ENCODE data around the gene OTOS. TPM values are rescaled to one million over a fixed set of nuclear protein-coding genes. Genes with fewer than 3 reads are reported as not detected.
A peak's percentile ranks its signal among the peaks of the same experiment; 100 is the strongest.

The OTOS gene
- total RNA-seq, 1 experiment from 2014 or later: not detected

DNA sequence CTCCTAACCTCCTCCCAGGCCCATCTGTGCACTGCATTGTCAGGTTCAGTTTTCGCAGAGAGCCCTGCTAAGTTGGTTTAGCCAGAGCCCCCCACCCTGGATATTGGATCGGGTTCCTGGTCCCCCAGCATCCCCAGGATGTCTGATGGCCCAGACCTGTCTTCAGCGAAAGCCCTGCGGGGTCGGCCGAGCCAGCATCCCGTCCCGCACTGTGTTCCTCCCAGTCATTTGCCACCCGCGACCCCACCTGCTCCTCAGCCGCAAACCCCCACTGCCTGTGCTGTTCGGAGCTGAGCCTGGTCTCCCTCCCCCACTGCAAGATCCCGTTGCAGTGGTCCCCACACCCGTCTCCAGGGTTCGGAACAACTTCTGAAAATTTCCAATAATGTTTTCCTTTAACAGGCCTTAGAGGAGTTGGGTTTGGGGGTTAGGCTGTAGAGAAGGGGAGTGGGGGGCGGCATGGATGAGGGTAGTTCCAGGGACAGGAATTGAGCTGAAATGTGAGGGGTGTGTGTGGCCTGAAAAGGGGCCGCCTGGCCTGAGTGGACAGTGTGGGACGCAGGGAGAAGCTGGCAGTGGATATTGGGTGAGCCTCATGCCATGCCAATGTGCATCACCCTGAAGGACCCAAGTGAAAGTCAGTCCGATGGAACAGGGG lies 2.7 kb downstream of the OTOS start:
- H3K9me3 ChIP-seq (ENCODE audit: control insufficient read depth, insufficient read depth, low read depth, low read length): no peaks in the 10 kb centered on the region
- ChIA-PET CTCF (no interaction called here), POLR2A (interaction anchor here (0.5 kb wide), 1 partner anchor 104 kb away, joined by 9 read pairs; no protein-coding TSS in a partner anchor)
- no peaks in the 10 kb centered on the region for H3K27me3 ChIP-seq (ENCODE audit: control insufficient read depth, insufficient read depth, low read length)
- no peak overlapping the region for H3K4me3 ChIP-seq (ENCODE audit: low read depth in 2 of 2, low read length in 2 of 2)
- H3K4me1 ChIP-seq (ENCODE audit: control insufficient read depth, insufficient read depth, low read length): peaks cover 8% of the 10 kb centered on the region
- H3K27ac ChIP-seq (ENCODE audit: low read length): no peak overlapping the region
- no TSS peak for BruUV-seq (replicated peaks)
- TF ChIP-seq, protein P1, sequence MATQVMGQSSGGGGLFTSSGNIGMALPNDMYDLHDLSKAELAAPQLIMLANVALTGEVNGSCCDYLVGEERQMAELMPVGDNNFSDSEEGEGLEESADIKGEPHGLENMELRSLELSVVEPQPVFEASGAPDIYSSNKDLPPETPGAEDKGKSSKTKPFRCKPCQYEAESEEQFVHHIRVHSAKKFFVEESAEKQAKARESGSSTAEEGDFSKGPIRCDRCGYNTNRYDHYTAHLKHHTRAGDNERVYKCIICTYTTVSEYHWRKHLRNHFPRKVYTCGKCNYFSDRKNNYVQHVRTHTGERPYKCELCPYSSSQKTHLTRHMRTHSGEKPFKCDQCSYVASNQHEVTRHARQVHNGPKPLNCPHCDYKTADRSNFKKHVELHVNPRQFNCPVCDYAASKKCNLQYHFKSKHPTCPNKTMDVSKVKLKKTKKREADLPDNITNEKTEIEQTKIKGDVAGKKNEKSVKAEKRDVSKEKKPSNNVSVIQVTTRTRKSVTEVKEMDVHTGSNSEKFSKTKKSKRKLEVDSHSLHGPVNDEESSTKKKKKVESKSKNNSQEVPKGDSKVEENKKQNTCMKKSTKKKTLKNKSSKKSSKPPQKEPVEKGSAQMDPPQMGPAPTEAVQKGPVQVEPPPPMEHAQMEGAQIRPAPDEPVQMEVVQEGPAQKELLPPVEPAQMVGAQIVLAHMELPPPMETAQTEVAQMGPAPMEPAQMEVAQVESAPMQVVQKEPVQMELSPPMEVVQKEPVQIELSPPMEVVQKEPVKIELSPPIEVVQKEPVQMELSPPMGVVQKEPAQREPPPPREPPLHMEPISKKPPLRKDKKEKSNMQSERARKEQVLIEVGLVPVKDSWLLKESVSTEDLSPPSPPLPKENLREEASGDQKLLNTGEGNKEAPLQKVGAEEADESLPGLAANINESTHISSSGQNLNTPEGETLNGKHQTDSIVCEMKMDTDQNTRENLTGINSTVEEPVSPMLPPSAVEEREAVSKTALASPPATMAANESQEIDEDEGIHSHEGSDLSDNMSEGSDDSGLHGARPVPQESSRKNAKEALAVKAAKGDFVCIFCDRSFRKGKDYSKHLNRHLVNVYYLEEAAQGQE (IDR thresholded peaks at IDR 0.05; ENCODE audit: insufficient read depth in 1 of 2, low read depth in 2 of 2, low read length in 1 of 2): no peak
- TF ChIP-seq, protein P2, sequence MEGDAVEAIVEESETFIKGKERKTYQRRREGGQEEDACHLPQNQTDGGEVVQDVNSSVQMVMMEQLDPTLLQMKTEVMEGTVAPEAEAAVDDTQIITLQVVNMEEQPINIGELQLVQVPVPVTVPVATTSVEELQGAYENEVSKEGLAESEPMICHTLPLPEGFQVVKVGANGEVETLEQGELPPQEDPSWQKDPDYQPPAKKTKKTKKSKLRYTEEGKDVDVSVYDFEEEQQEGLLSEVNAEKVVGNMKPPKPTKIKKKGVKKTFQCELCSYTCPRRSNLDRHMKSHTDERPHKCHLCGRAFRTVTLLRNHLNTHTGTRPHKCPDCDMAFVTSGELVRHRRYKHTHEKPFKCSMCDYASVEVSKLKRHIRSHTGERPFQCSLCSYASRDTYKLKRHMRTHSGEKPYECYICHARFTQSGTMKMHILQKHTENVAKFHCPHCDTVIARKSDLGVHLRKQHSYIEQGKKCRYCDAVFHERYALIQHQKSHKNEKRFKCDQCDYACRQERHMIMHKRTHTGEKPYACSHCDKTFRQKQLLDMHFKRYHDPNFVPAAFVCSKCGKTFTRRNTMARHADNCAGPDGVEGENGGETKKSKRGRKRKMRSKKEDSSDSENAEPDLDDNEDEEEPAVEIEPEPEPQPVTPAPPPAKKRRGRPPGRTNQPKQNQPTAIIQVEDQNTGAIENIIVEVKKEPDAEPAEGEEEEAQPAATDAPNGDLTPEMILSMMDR (IDR thresholded peaks at IDR 0.05): no peak
- in situ Hi-C loops (cut with HindIII; ENCODE audit: low pct_unique_long_range_greater_than_20kb, low sequenced_read_pairs): no loop called here
- H3K36me3 ChIP-seq (ENCODE audit: control insufficient read depth, insufficient read depth, low read length): peaks cover 10% of the 10 kb centered on the region; the same call in 1 of the 2 replicates
- ATAC-seq (no peak), DNase-seq (ENCODE audit: low read depth, low spot score) (no peak)
- intact Hi-C loops (cut with micrococcal nuclease; ENCODE audit: unreplicated experiment): no loop called here

DNA sequence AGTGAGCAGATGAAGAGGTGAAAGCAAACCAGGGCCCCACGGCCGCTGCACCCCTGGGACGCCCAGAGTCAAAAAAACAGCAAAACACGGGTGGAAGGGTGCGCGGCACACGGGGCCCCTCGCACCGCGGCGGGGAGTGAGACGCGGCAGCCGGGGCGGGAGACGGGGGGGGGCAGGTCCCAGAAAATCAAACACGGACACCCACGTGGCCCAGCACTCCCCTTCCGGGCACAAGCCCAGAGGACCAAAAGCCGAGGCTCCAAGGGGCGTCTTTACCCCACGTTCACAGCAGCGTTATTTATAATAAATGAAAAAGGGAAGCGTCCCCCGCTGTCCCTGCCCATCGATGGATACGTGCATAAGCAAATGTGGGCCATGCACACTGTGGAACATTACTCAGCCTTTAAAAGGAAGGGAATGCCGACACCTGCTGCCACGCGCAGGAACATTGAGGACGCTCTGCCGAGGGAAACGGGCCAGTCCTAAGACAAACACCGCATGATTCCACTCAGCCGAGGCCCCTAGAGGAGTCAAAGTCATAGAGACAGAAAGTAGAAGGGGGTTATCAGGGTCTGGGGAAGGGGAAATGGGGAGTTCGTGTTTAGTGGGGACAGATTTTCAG lies 3.7 kb downstream of the OTOS start:
- Histone ChIP-seq H3K4me1 (ENCODE audit: control insufficient read depth, insufficient read depth, low read length) (peaks cover 8% of the 10 kb centered on the region), H3K9me3 (ENCODE audit: control insufficient read depth, insufficient read depth, low read depth, low read length) (no peaks in the 10 kb centered on the region), H3K36me3 (ENCODE audit: control insufficient read depth, insufficient read depth, low read length) (peaks cover 10% of the 10 kb centered on the region; the same call in 1 of the 2 replicates), H3K27me3 (ENCODE audit: control insufficient read depth, insufficient read depth, low read length) (no peaks in the 10 kb centered on the region), H3K27ac (ENCODE audit: low read length) (peak overlapping the region; percentile 85), H3K4me3 (ENCODE audit: low read depth in 2 of 2, low read length in 2 of 2) (peak overlapping the region; percentile 98 to 99)
- ATAC-seq (peak; percentile 39), DNase-seq (ENCODE audit: low read depth, low spot score) (no peak)
- ChIA-PET POLR2A (no interaction called here), CTCF (no interaction called here)
- no peak for TF ChIP-seq SIN3A (IDR thresholded peaks at IDR 0.05; ENCODE audit: borderline replicate concordance, insufficient read depth, low read depth, low read length)
- TF ChIP-seq, protein P2 (IDR thresholded peaks at IDR 0.05): no peak
- TF ChIP-seq, protein P1 (IDR thresholded peaks at IDR 0.05; ENCODE audit: insufficient read depth in 1 of 2, low read depth in 2 of 2, low read length in 1 of 2): no peak
- no peak for TF ChIP-seq TCF7L2 (IDR thresholded peaks at IDR 0.05; ENCODE audit: low read depth, low read length)
- TF ChIP-seq POLR2AphosphoS5 (IDR thresholded peaks at IDR 0.05; ENCODE audit: low read depth, low read length): no peak
- in situ Hi-C loops (cut with HindIII; ENCODE audit: low pct_unique_long_range_greater_than_20kb, low sequenced_read_pairs) (no loop called here), intact Hi-C loops (cut with micrococcal nuclease; ENCODE audit: unreplicated experiment) (no loop called here)
- BruUV-seq (replicated peaks): no TSS peak
